Measurements from ENCODE around the gene SYT13.
A peak's percentile ranks its signal among the peaks of the same experiment; 100 is the strongest.
"Not testable (repeated sequence)": the region's sequence is repeated elsewhere in the genome, so short reads cannot be mapped to it uniquely, and the experiment has no call there.

SYT13 gene

GRCh38 chr11:45300715-45301114 is 14.6 kb upstream of the SYT13 start:
- TF ChIP-seq, protein P1, sequence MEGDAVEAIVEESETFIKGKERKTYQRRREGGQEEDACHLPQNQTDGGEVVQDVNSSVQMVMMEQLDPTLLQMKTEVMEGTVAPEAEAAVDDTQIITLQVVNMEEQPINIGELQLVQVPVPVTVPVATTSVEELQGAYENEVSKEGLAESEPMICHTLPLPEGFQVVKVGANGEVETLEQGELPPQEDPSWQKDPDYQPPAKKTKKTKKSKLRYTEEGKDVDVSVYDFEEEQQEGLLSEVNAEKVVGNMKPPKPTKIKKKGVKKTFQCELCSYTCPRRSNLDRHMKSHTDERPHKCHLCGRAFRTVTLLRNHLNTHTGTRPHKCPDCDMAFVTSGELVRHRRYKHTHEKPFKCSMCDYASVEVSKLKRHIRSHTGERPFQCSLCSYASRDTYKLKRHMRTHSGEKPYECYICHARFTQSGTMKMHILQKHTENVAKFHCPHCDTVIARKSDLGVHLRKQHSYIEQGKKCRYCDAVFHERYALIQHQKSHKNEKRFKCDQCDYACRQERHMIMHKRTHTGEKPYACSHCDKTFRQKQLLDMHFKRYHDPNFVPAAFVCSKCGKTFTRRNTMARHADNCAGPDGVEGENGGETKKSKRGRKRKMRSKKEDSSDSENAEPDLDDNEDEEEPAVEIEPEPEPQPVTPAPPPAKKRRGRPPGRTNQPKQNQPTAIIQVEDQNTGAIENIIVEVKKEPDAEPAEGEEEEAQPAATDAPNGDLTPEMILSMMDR (IDR thresholded peaks at IDR 0.05; ENCODE audit: control insufficient read depth, extremely low read depth, insufficient read depth): no peak
- DNase-seq (ENCODE audit: low read depth): no peak
- no peak overlapping the region for H3K4me3 ChIP-seq (ENCODE audit: low read depth, low read length)

GRCh38 chr11:45298718-45299117 is 12.6 kb upstream of the SYT13 start:
- no peak for DNase-seq (ENCODE audit: low read depth)
- TF ChIP-seq, protein P1 (IDR thresholded peaks at IDR 0.05; ENCODE audit: control insufficient read depth, extremely low read depth, insufficient read depth): no peak
- no peak overlapping the region for H3K4me3 ChIP-seq (ENCODE audit: low read depth, low read length)

DNA sequence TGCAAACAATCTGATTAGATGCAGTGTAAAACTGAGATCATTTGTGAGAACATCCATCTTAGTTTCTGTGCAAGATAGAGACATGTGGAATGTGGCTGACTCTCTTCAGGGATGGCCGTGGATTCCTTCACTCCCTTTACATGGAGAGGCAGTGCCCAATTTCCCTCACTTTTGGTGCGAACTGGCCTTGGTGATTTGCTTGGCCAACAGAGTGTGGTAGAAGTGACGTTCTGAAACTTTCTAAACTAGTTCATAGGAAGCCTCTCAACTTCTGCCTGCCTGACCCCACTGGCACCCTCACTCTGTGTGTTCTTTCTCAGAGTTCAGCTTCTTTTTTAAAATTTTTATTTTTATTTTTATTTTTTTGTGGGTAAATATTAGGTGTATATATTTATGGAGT is 9.9 kb upstream of the SYT13 start:
- no peak for DNase-seq (ENCODE audit: low read depth)
- H3K4me3 ChIP-seq (ENCODE audit: low read depth, low read length): no peak overlapping the region
- TF ChIP-seq, protein P1 (IDR thresholded peaks at IDR 0.05; ENCODE audit: control insufficient read depth, extremely low read depth, insufficient read depth): no peak

GRCh38 chr11:45294499-45294898 is 8.4 kb upstream of the SYT13 start:
- TF ChIP-seq, protein P1 (IDR thresholded peaks at IDR 0.05; ENCODE audit: control insufficient read depth, extremely low read depth, insufficient read depth): no peak
- H3K4me3 ChIP-seq (ENCODE audit: low read depth, low read length): no peak overlapping the region
- no peak for DNase-seq (ENCODE audit: low read depth)

DNA sequence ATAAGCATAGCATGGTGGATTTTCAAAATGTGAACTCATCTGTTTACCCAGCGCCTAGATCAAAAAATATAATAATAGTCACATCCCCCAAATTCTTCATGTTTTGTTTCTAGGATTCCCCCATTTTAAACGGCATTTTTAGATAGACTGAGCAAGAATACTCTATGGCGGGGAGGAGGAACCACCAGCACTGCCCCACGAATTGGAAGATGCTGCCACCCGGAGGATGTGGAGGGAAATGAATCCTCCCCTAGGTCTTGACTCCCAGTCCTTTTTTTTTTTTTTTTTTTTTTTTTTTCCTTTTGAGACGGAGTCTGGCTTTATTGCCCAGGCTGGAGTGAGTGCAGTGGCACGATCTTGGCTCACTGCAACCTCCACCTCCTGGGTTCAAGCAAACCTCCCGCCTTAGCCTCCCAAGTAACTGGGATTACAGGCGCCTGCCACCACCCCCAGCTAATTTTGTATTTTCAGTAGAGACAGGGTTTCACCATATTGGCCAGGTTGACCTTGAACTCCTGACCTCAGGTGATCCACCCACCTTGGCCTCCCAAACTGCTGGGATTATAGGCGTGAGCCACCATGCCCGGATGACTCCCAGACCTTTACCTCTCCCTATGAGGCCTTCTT is 7.5 kb upstream of the SYT13 start:
- peak; percentile 36 for DNase-seq (ENCODE audit: low read depth)
- TF ChIP-seq, protein P1 (IDR thresholded peaks at IDR 0.05; ENCODE audit: control insufficient read depth, extremely low read depth, insufficient read depth): peak; percentile 71
- not testable (repeated sequence) for H3K4me3 ChIP-seq (ENCODE audit: low read depth, low read length)

GRCh38 chr11:45290586-45290985 is 4.4 kb upstream of the SYT13 start:
- H3K4me3 ChIP-seq (ENCODE audit: low read depth, low read length): no peak overlapping the region
- no peak for DNase-seq (ENCODE audit: low read depth)
- TF ChIP-seq, protein P1 (IDR thresholded peaks at IDR 0.05; ENCODE audit: control insufficient read depth, extremely low read depth, insufficient read depth): no peak

- TF ChIP-seq, protein P1 (IDR thresholded peaks at IDR 0.05; ENCODE audit: control insufficient read depth, extremely low read depth, insufficient read depth): no peak
- H3K4me3 ChIP-seq (ENCODE audit: low read depth, low read length): no peak overlapping the region
- no peak for DNase-seq (ENCODE audit: low read depth)
Observed at GRCh38 chr11:45289369-45289768, 3.2 kb upstream of the SYT13 start.
